Skeletal muscle tissue (tissue), 4 donors: ENCODE data around the gene BMERB1. TPM values are rescaled to one million over a fixed set of nuclear protein-coding genes. Genes with fewer than 3 reads are reported as not detected.

ENCODE experiments used
- H3K27ac ChIP-seq: one replicate; pipeline ENCODE4 v1.7.0; 2013; ENCODE audit warnings: mild to moderate bottlenecking, low read depth, low read length, inconsistent platforms
- H3K27me3 ChIP-seq, 3 donors: one replicate each; pipeline ENCODE4 v1.7.0; 2013; ENCODE audit warnings: low read length in 3 of 3; ENCODE audit not compliant: control insufficient read depth in 3 of 3, insufficient read depth in 3 of 3
- H3K36me3 ChIP-seq, 3 donors: one replicate each; pipeline ENCODE4 v1.7.0; 2013; ENCODE audit warnings: low read length in 3 of 3; ENCODE audit not compliant: control insufficient read depth in 3 of 3, insufficient read depth in 3 of 3
- H3K4me1 ChIP-seq, 3 donors: one replicate each; pipeline ENCODE4 v1.7.0; 2013; ENCODE audit warnings: low read length in 3 of 3, mild to moderate bottlenecking in 3 of 3; ENCODE audit not compliant: control insufficient read depth in 3 of 3, insufficient read depth in 3 of 3
- H3K4me3 ChIP-seq, 3 donors: one replicate each; pipeline ENCODE4 v1.7.0; 2013; ENCODE audit warnings: low read length in 3 of 3
- H3K9ac ChIP-seq, 3 donors: one replicate each; pipeline ENCODE4 v1.7.0; 2013; ENCODE audit warnings: low read length in 3 of 3, mild to moderate bottlenecking in 3 of 3, moderate library complexity in 2 of 3, low read depth in 1 of 3
- H3K9me3 ChIP-seq, 3 donors: one replicate each; pipeline ENCODE4 v1.7.0; 2013; ENCODE audit warnings: low read length in 3 of 3; ENCODE audit not compliant: control insufficient read depth in 3 of 3
- total RNA-seq: library from RNA; depleted of rRNA; stranded (reverse); fragments of >200 nt; gene quantifications from one replicate; pipeline ENCODE4 v1.2.3, GENCODE V29; 2014
- donor health status: Osteomylitis.

The BMERB1 gene
- total RNA-seq, 1 donor from 2014 or later, result 7.8 TPM

- H3K4me3 ChIP-seq, result no peak overlapping the region
- no peaks in the 10 kb centered on the region for H3K9me3 ChIP-seq
- no peak overlapping the region for H3K27ac ChIP-seq
- H3K4me1 ChIP-seq, result peaks cover 4 to 28% (median 9%) of the 10 kb centered on the region in 3 donors
- no peaks in the 10 kb centered on the region for H3K27me3 ChIP-seq
- H3K9ac ChIP-seq, result no peak overlapping the region
- no peaks in the 10 kb centered on the region for H3K36me3 ChIP-seq
These were observed 140.2 kb downstream of the BMERB1 start for GRCh38 chr16:15574614-15574948.

DNA sequence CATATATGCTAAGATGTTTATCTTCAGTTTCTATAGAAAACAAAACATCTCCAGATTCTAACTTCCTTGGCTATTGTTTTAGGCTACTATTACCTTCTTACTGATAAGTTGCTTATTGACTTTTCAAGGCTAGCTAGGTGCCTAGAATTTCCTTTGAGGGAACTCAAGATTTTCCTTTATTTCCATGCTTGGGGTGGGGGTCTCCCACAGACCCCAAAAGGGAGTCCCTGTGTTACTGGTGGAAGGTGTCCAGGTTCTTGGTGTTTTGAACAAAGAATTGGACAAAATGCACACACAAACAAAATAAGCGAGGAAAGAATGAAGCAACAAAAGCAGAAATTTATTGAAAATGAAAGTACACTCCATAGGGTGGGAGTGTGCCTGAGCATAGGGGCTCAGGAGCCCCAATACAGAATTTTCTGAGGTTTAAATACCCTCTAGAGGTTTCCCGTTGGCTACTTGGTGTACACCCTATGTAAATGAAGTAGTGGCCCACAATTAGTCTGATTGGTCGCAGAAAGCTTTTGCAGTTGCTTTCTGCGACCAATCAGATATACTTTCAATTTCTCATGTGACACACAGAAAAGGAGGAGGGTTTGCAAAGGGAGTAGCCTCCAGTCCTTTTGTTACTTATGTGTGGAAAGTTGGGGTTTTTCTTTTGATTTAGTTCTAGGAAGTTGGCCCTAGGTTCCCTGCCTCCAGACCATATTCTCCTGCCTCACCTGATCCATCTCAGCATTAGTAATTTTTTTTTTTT lies 141.1 kb downstream of the BMERB1 start:
- Histone ChIP-seq H3K27ac (no peak overlapping the region), H3K36me3 (no peaks in the 10 kb centered on the region), H3K4me1 (peaks cover 4 to 28% (median 9%) of the 10 kb centered on the region in 3 donors), H3K4me3 (no peak overlapping the region), H3K27me3 (no peaks in the 10 kb centered on the region), H3K9ac (no peak overlapping the region), H3K9me3 (no peaks in the 10 kb centered on the region)

DNA sequence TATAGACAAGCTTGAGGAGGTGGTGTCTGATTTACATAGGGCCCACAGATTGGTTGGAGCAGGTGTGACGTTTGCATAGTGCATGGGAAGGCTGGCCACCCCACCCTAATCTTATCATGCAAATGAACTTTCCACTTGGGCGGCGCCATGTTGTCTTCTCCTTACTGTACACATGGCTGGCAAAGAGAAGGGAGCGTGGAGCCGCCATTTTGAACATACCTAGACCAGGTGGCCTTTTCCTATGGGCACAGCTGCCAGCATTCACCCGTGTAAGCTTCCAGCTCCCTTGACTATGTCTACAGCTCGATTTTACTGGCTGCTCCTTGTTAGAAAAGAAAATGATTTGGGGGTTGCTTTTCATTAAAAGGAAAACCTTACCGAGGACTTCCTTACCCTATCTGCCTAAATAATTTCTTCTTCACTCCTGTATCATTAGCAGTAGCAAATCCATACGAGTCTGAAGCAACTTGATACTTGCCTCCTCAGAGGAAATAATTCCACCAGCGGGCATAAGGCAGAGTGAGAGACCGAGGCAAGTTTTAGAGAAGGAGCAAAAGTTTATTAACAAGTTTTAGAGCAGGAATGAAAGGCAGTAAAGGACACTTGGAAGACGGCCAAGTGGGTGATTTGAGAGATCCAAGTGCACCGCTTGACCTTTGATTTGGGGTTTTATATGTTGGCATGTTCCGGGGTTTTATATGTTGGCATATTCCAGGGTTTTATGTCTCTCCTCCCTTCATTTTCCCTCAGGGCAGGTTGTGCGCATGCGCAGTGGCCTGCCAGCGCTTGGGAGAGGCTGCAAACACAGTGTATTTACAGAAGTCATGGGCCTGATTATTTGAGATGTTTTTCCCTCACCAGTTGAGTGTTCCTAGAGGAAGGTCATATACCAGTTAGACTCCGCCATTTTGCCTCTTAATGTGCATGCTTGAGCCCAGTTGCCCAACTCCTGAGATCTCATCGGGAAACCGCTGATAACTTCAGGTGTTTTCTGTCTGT lies 142.9 kb downstream of the BMERB1 start:
- Histone ChIP-seq H3K9me3 (no peaks in the 10 kb centered on the region), H3K9ac (no peak overlapping the region), H3K4me1 (peaks cover 4 to 23% (median 9%) of the 10 kb centered on the region in 3 donors), H3K36me3 (peaks cover 0 to 10% (median 5%) of the 10 kb centered on the region in 3 donors), H3K27me3 (no peaks in the 10 kb centered on the region), H3K4me3 (no peak overlapping the region), H3K27ac (no peak overlapping the region)

- H3K27me3 ChIP-seq, result no peaks in the 10 kb centered on the region
- H3K9ac ChIP-seq, result no peak overlapping the region
- H3K4me1 ChIP-seq, result peaks cover 4 to 19% (median 9%) of the 10 kb centered on the region in 3 donors
- H3K27ac ChIP-seq, result no peak overlapping the region
- H3K4me3 ChIP-seq, result no peak overlapping the region
- H3K9me3 ChIP-seq, result no peaks in the 10 kb centered on the region
- peaks cover 7 to 14% (median 10%) of the 10 kb centered on the region in 3 donors for H3K36me3 ChIP-seq
These were observed 144.4 kb downstream of the BMERB1 start for GRCh38 chr16:15578824-15579223.

- Histone ChIP-seq H3K9me3 (no peaks in the 10 kb centered on the region), H3K36me3 (peaks cover 7 to 14% (median 10%) of the 10 kb centered on the region in 3 donors), H3K9ac (no peak overlapping the region), H3K27me3 (no peaks in the 10 kb centered on the region), H3K4me1 (peaks cover 2 to 16% (median 6%) of the 10 kb centered on the region in 3 donors), H3K27ac (peak overlapping the region; percentile 12), H3K4me3 (no peak overlapping the region)
These were observed 146.9 kb downstream of the BMERB1 start for GRCh38 chr16:15581127-15581815.

GRCh38 chr16:15583526-15583925 lies 149.1 kb downstream of the BMERB1 start:
- H3K27me3 ChIP-seq, result no peaks in the 10 kb centered on the region
- H3K27ac ChIP-seq, result no peak overlapping the region
- H3K36me3 ChIP-seq, result peaks cover 10 to 28% (median 23%) of the 10 kb centered on the region in 3 donors
- H3K9me3 ChIP-seq, result no peaks in the 10 kb centered on the region
- no peak overlapping the region for H3K9ac ChIP-seq
- H3K4me3 ChIP-seq, result no peak overlapping the region
- H3K4me1 ChIP-seq, result no peaks in the 10 kb centered on the region

GRCh38 chr16:15585956-15586355 lies 151.6 kb downstream of the BMERB1 start:
- H3K9ac ChIP-seq, result no peak overlapping the region
- H3K27ac ChIP-seq, result no peak overlapping the region
- H3K36me3 ChIP-seq, result peaks cover 16 to 31% (median 28%) of the 10 kb centered on the region in 3 donors
- H3K4me3 ChIP-seq, result no peak overlapping the region
- H3K4me1 ChIP-seq, result peaks cover 0 to 10% (median 7%) of the 10 kb centered on the region in 3 donors
- no peaks in the 10 kb centered on the region for H3K9me3 ChIP-seq
- no peaks in the 10 kb centered on the region for H3K27me3 ChIP-seq

GRCh38 chr16:15586716-15587115 lies 152.3 kb downstream of the BMERB1 start:
- no peaks in the 10 kb centered on the region for H3K27me3 ChIP-seq
- no peak overlapping the region for H3K9ac ChIP-seq
- no peak overlapping the region for H3K27ac ChIP-seq
- no peaks in the 10 kb centered on the region for H3K9me3 ChIP-seq
- no peak overlapping the region for H3K4me3 ChIP-seq
- H3K4me1 ChIP-seq, result peaks cover 0 to 14% (median 12%) of the 10 kb centered on the region in 3 donors
- H3K36me3 ChIP-seq, result peaks cover 16 to 25% (median 23%) of the 10 kb centered on the region in 3 donors

- Histone ChIP-seq H3K36me3 (peaks cover 16 to 23% (median 22%) of the 10 kb centered on the region in 3 donors), H3K9ac (no peak overlapping the region), H3K4me1 (peaks cover 0 to 16% (median 13%) of the 10 kb centered on the region in 3 donors), H3K9me3 (no peaks in the 10 kb centered on the region), H3K4me3 (no peak overlapping the region), H3K27me3 (no peaks in the 10 kb centered on the region), H3K27ac (no peak overlapping the region)
These were observed 152.9 kb downstream of the BMERB1 start for GRCh38 chr16:15587152-15587825.
